ENCODE data around the gene USH1C.

GRCh38 chr11:17563961-17564686, 19.9 kb upstream of the USH1C start:
- TF ChIP-seq CTCF (IDR thresholded peaks at IDR 0.05) (no peak), POLR2A (IDR thresholded peaks at IDR 0.05) (no peak)
